Lower lobe of right lung (tissue), 2 donors: ENCODE measurements around the gene IL1RAPL2. TPM values are rescaled to one million over a fixed set of nuclear protein-coding genes. Genes with fewer than 3 reads are reported as not detected.

Source experiments
- ATAC-seq, 2 donors: fragments of 200-7000 bp; cut with Tn5 transposase; one replicate each; pipeline ENCODE4 v1.9.1; 2020 to 2022; ENCODE audit warnings: mild to moderate bottlenecking in 2 of 2, moderate library complexity in 2 of 2
- DNase-seq: peaks from one replicate; pipeline ENCODE4 v3.0.0-alpha.2; 2020
- H3K27ac ChIP-seq: fragments of 200-600 bp; one replicate; pipeline ENCODE4 v1.8.0; 2022
- H3K27me3 ChIP-seq: fragments of 200-600 bp; one replicate; pipeline ENCODE4 v1.8.0; 2022; ENCODE audit warnings: low read depth
- H3K36me3 ChIP-seq: fragments of 200-600 bp; one replicate; pipeline ENCODE4 v1.8.0; 2022; ENCODE audit warnings: mild to moderate bottlenecking
- H3K4me1 ChIP-seq: fragments of 200-600 bp; one replicate; pipeline ENCODE4 v1.8.0; 2022
- H3K4me3 ChIP-seq: fragments of 200-600 bp; one replicate; pipeline ENCODE4 v1.8.0; 2022; ENCODE audit warnings: mild to moderate bottlenecking
- H3K9me3 ChIP-seq: fragments of 200-600 bp; one replicate; pipeline ENCODE4 v1.8.0; 2022
- CTCF ChIP-seq: fragments of 200-600 bp; IDR thresholded peaks from one replicate; pipeline ENCODE4 v1.8.0; 2022; ENCODE audit warnings: antibody characterized with exemption, mild to moderate bottlenecking
- intact Hi-C: fragments of 100-400 bp; cut with DNase I; formaldehyde crosslinking; loops from one replicate; pipeline ENCODE4 v1.11.0; 2022
- total RNA-seq: library from RNA; stranded (reverse); fragmentation: NEBNext Ultra II Directional; extraction: Animal tissue kit (Norgen Biotek cat#: 25700); gene quantifications from one replicate; pipeline ENCODE4 v1.2.1, GENCODE V29; 2021
- donor health status: DM: no; HTN: yes; CAD: no; lungs with severe emphysema.

The IL1RAPL2 gene
- total RNA-seq, 1 donor from 2014 or later, result not detected

- no peak for TF ChIP-seq CTCF
- intact Hi-C loops, result no loop called here
- no peak overlapping the region for H3K27ac ChIP-seq
- H3K27me3 ChIP-seq, result no peaks in the 10 kb centered on the region
- DNase-seq, result no peak
- H3K36me3 ChIP-seq, result no peaks in the 10 kb centered on the region
- no peaks in the 10 kb centered on the region for H3K9me3 ChIP-seq
- no peak for ATAC-seq
- H3K4me3 ChIP-seq, result no peak overlapping the region
- no peaks in the 10 kb centered on the region for H3K4me1 ChIP-seq
These were observed 858.7 kb downstream of the IL1RAPL2 start for GRCh38 chrX:105424729-105425128.

GRCh38 chrX:105451401-105451800 lies 885.4 kb downstream of the IL1RAPL2 start:
- ATAC-seq (no peak), DNase-seq (no peak)
- Histone ChIP-seq H3K36me3 (no peaks in the 10 kb centered on the region), H3K27ac (no peak overlapping the region), H3K4me3 (no peak overlapping the region), H3K9me3 (no peaks in the 10 kb centered on the region), H3K4me1 (no peaks in the 10 kb centered on the region), H3K27me3 (no peaks in the 10 kb centered on the region)
- intact Hi-C loops, result no loop called here
- no peak for TF ChIP-seq CTCF

GRCh38 chrX:105458846-105459245 lies 892.8 kb downstream of the IL1RAPL2 start:
- no peak for TF ChIP-seq CTCF
- Histone ChIP-seq H3K4me1 (no peaks in the 10 kb centered on the region), H3K9me3 (no peaks in the 10 kb centered on the region), H3K27ac (no peak overlapping the region), H3K4me3 (no peak overlapping the region), H3K36me3 (no peaks in the 10 kb centered on the region), H3K27me3 (no peaks in the 10 kb centered on the region)
- no peak for ATAC-seq
- intact Hi-C loops, result no loop called here
- no peak for DNase-seq

- intact Hi-C loops, result no loop called here
- no peak overlapping the region for H3K27ac ChIP-seq
- no peaks in the 10 kb centered on the region for H3K4me1 ChIP-seq
- ATAC-seq (no peak), DNase-seq (no peak)
- no peaks in the 10 kb centered on the region for H3K9me3 ChIP-seq
- TF ChIP-seq CTCF, result no peak
- H3K27me3 ChIP-seq, result no peaks in the 10 kb centered on the region
- H3K36me3 ChIP-seq, result no peaks in the 10 kb centered on the region
- H3K4me3 ChIP-seq, result no peak overlapping the region
These were observed 894.4 kb downstream of the IL1RAPL2 start for GRCh38 chrX:105460376-105460775.

GRCh38 chrX:105461016-105461415 lies 895.0 kb downstream of the IL1RAPL2 start:
- no peak for ATAC-seq
- intact Hi-C loops, result no loop called here
- H3K4me3 ChIP-seq, result no peak overlapping the region
- no peaks in the 10 kb centered on the region for H3K4me1 ChIP-seq
- no peak overlapping the region for H3K27ac ChIP-seq
- no peak for TF ChIP-seq CTCF
- no peaks in the 10 kb centered on the region for H3K27me3 ChIP-seq
- H3K36me3 ChIP-seq, result no peaks in the 10 kb centered on the region
- no peak for DNase-seq
- H3K9me3 ChIP-seq, result no peaks in the 10 kb centered on the region

- no peaks in the 10 kb centered on the region for H3K36me3 ChIP-seq
- intact Hi-C loops, result no loop called here
- no peak overlapping the region for H3K27ac ChIP-seq
- no peak overlapping the region for H3K4me3 ChIP-seq
- no peak for DNase-seq
- no peaks in the 10 kb centered on the region for H3K9me3 ChIP-seq
- H3K27me3 ChIP-seq, result no peaks in the 10 kb centered on the region
- no peak for ATAC-seq
- no peak for TF ChIP-seq CTCF
- H3K4me1 ChIP-seq, result no peaks in the 10 kb centered on the region
These were observed 896.2 kb downstream of the IL1RAPL2 start for GRCh38 chrX:105462186-105462585.
